HepG2 (cell line): Measurements from ENCODE around the gene PHKB. TPM values are rescaled to one million over a fixed set of nuclear protein-coding genes. Genes with fewer than 3 reads are reported as not detected.
A peak's percentile ranks its signal among the peaks of the same experiment; 100 is the strongest.

Experiments
- DPF2 ChIP-seq: sonication (generic); formaldehyde crosslinking; IDR thresholded peaks from 2 replicates; pipeline ENCODE4 v1.4.0; 2020; ENCODE audit warnings: mild to moderate bottlenecking, low read depth, missing genetic modification reagents, borderline replicate concordance
- HNF1A ChIP-seq, 2 experiments: sonication (generic) in 1 of 2; formaldehyde crosslinking in 1 of 2; IDR thresholded peaks; 2 replicates each; pipeline versions ENCODE4 v1.4.0 to v1.6.1; 2016 to 2020; ENCODE audit warnings: borderline replicate concordance in 1 of 2, low read depth in 1 of 2, mild to moderate bottlenecking in 1 of 2, missing genetic modification reagents in 1 of 2
- JUN ChIP-seq: sonication (generic); formaldehyde crosslinking; IDR thresholded peaks from 2 replicates; pipeline ENCODE4 v1.4.0; 2020; ENCODE audit warnings: mild to moderate bottlenecking, missing genetic modification reagents
- MAX ChIP-seq: IDR thresholded peaks from 2 replicates; pipeline ENCODE4 v1.6.1; 2012; ENCODE audit warnings: inconsistent platforms
- NONO ChIP-seq, 2 experiments: fragments of 450-650 bp in 1 of 2; sonication (generic) in 1 of 2; formaldehyde crosslinking in 1 of 2; IDR thresholded peaks in 1 of 2; conservative IDR thresholded peaks in 1 of 2; 2 replicates each; pipeline versions ENCODE4 v1.6.1 to v1.8.0; 2017 to 2022; ENCODE audit warnings: mild to moderate bottlenecking in 1 of 2, missing genetic modification reagents in 1 of 2, moderate library complexity in 1 of 2
- RERE ChIP-seq: IDR thresholded peaks from 2 replicates; pipeline ENCODE4 v1.6.1; 2016; ENCODE audit warnings: low read depth, missing genetic modification reagents, missing compliant biosample characterization
- SMAD3 ChIP-seq: sonication (generic); formaldehyde crosslinking; IDR thresholded peaks from 2 replicates; pipeline ENCODE4 v1.4.0; 2020; ENCODE audit warnings: missing genetic modification reagents
- TFAP4 ChIP-seq: sonication (generic); IDR thresholded peaks from 2 replicates; pipeline ENCODE4 v1.6.1; 2016; ENCODE audit warnings: low read depth, borderline replicate concordance
- ZBTB7B ChIP-seq: sonication (generic); formaldehyde crosslinking; IDR thresholded peaks from 2 replicates; pipeline ENCODE4 v1.4.0; 2020; ENCODE audit warnings: missing genetic modification reagents
- ZC3H4 ChIP-seq: sonication (generic); formaldehyde crosslinking; IDR thresholded peaks from 2 replicates; pipeline ENCODE4 v1.4.0; 2020; ENCODE audit warnings: missing genetic modification reagents, borderline replicate concordance
- ZFY ChIP-seq: sonication (generic); formaldehyde crosslinking; IDR thresholded peaks from 2 replicates; pipeline ENCODE4 v1.4.0; 2020; ENCODE audit warnings: missing genetic modification reagents
- ZGPAT ChIP-seq: IDR thresholded peaks from 2 replicates; pipeline ENCODE4 v1.6.1; 2016; ENCODE audit warnings: mild to moderate bottlenecking
- ZNF333 ChIP-seq: sonication (generic); formaldehyde crosslinking; IDR thresholded peaks from 2 replicates; pipeline ENCODE4 v1.4.0; 2020; ENCODE audit warnings: mild to moderate bottlenecking, missing genetic modification reagents, borderline replicate concordance
- ZNF354B ChIP-seq: sonication (generic); formaldehyde crosslinking; IDR thresholded peaks from 2 replicates; pipeline ENCODE4 v1.8.0; 2022; ENCODE audit warnings: mild to moderate bottlenecking, missing genetic modification reagents
- ZNF510 ChIP-seq: sonication (generic); formaldehyde crosslinking; IDR thresholded peaks from 2 replicates; pipeline ENCODE4 v1.4.0; 2020; ENCODE audit warnings: low read depth, mild to moderate bottlenecking, missing genetic modification reagents
- ZNF724P ChIP-seq: sonication (generic); formaldehyde crosslinking; IDR thresholded peaks from 2 replicates; pipeline ENCODE4 v1.8.0; 2022; ENCODE audit warnings: missing genetic modification reagents, borderline replicate concordance
- polyA plus RNA-seq, 8 experiments: library from polyadenylated mRNA; depleted of rRNA in 3 of 8; stranded (reverse) in 7 of 8; unstranded in 1 of 8; fragments of >200 nt; fragmentation: Illumina TruSeq in 4 of 8; extraction: Trizol in 4 of 8; gene quantifications; 2 replicates each; pipeline versions ENCODE4 v1.2.1 to v1.2.3, GENCODE V29; 2011 to 2016; ENCODE audit warnings: low read depth in 4 of 8, missing spikeins in 1 of 8, mixed read lengths in 1 of 8; ENCODE audit not compliant: insufficient read depth in 1 of 8
- total RNA-seq, 5 experiments: library from RNA; depleted of rRNA; stranded (reverse); fragments of >200 nt; fragmentation: Illumina TruSeq; extraction: Trizol; gene quantifications; 2 replicates each; pipeline ENCODE4 v1.2.3, GENCODE V29; 2016; ENCODE audit warnings: low read depth in 1 of 5

PHKB gene
- total and polyA plus RNA-seq, 2 of the 13 experiments (the other 11 are each of a cell fraction or from before 2014, with no cell fraction given): 66.0 to 80.8 TPM

- no peak for TF ChIP-seq ZBTB7B (CRISPR knock-in tag)
- no peak for TF ChIP-seq ZNF510
- TF ChIP-seq TFAP4: 0 out of 2 replicates have a peak, but pooled peaks have one; percentile 15
- peak; percentile 54; the same call in 1 of the 2 replicates for TF ChIP-seq MAX
- TF ChIP-seq ZC3H4 (CRISPR knock-in tag): no peak
- TF ChIP-seq JUN: no peak; the same call in 1 of the 2 replicates
- no peak for TF ChIP-seq NONO (IDR thresholded peaks at IDR 0.05)
- no peak for TF ChIP-seq NONO (CRISPR knock-in tag; conservative IDR thresholded peaks at IDR 0.05)
- TF ChIP-seq DPF2: 0 out of 2 replicates have a peak, but pooled peaks have one; percentile 57
- no peak for TF ChIP-seq ZNF354B (CRISPR knock-in tag)
- no peak for TF ChIP-seq ZNF724P (CRISPR knock-in tag)
- 0 out of 2 replicates have a peak, but pooled peaks have one; percentile 34 for TF ChIP-seq HNF1A (IDR thresholded peaks at IDR 0.05; ENCODE audit: low read depth)
- TF ChIP-seq HNF1A (CRISPR knock-in tag; IDR thresholded peaks at IDR 0.05; ENCODE audit: borderline replicate concordance): peak; percentile 28; the same call in 1 of the 2 replicates
- TF ChIP-seq ZFY (CRISPR knock-in tag): no peak
- TF ChIP-seq ZNF333 (CRISPR knock-in tag): no peak
- TF ChIP-seq SMAD3 (CRISPR knock-in tag): peak; percentile 63; the same call in 1 of the 2 replicates
- TF ChIP-seq RERE (CRISPR knock-in tag): no peak
- TF ChIP-seq ZGPAT (CRISPR knock-in tag): peak; percentile 88
These were observed 14.7 kb downstream of the PHKB start (continued) for GRCh38 chr16:47475786-47476185.
